Right renal cortex interstitium (tissue), 3 donors: ENCODE data around the gene DPF3. TPM values are rescaled to one million over a fixed set of nuclear protein-coding genes. Genes with fewer than 3 reads are reported as not detected.

ENCODE experiments used
- DNase-seq, 3 donors: peaks; one replicate each; pipeline ENCODE4 v3.0.0-alpha.2; 2013; ENCODE audit warnings: low read depth in 3 of 3, low spot score in 2 of 3
- polyA plus RNA-seq, 3 donors: library from polyadenylated mRNA; unstranded; fragments of 120-200 nt; gene quantifications; one replicate each; pipeline ENCODE4 v1.2.1, GENCODE V29; 2013; ENCODE audit not compliant: insufficient read length in 3 of 3

The DPF3 gene
- polyA plus RNA-seq, 3 donors, result 4.4 to 5.8 (median 4.7) TPM

GRCh38 chr14:72801836-72802587, 91.9 kb downstream of the DPF3 start:
- DNase-seq, result no peak

DNA sequence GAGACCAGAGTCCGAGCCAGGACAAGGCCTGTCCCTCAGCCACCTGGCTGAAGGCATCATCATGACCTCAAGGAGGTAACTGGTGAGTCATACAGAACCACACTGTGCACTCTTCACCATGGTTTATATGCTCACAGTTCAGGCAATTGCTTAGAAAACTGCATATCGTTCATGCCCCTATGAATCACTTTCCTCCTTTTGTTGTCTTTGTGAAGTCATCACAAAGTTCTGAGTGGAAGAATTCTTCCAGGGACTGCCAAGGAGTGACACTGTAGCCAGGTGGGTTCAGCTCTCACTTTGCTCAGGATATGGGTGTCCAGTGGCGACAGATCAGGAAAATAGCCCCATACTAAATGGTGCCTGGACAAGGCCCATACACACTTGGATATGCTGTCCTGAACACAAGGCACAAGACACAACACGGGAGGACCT, 92.5 kb downstream of the DPF3 start:
- DNase-seq, result no peak

DNA sequence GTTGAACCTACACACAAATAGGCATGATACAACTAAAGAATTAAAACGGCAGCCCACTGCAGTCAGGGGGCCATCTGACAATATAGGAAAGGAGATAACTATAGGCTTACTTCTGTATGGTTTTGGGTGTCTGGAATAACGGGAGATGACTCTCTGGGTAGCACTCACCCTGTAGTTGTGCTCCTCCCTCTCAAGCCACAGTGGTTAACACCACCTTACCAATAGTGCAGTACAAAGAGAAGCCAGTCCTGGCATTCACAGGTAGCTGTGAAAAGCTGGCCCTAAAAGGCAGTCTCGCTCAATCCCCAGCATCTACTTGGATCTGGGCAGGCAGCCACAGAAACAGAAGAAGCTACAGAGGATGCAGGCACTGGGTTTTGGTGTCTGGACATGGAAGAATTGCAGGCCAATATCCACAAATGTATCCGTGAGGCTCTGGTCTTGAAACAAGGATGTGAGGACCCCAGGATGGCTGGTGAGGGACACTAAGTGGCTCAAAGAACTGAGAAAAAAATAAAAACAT, 93.0 kb downstream of the DPF3 start:
- DNase-seq, result no peak

- DNase-seq, result no peak
These were observed 93.6 kb downstream of the DPF3 start for GRCh38 chr14:72800296-72800695.

- no peak for DNase-seq
These were observed 97.0 kb downstream of the DPF3 start for GRCh38 chr14:72796935-72797334.

DNA sequence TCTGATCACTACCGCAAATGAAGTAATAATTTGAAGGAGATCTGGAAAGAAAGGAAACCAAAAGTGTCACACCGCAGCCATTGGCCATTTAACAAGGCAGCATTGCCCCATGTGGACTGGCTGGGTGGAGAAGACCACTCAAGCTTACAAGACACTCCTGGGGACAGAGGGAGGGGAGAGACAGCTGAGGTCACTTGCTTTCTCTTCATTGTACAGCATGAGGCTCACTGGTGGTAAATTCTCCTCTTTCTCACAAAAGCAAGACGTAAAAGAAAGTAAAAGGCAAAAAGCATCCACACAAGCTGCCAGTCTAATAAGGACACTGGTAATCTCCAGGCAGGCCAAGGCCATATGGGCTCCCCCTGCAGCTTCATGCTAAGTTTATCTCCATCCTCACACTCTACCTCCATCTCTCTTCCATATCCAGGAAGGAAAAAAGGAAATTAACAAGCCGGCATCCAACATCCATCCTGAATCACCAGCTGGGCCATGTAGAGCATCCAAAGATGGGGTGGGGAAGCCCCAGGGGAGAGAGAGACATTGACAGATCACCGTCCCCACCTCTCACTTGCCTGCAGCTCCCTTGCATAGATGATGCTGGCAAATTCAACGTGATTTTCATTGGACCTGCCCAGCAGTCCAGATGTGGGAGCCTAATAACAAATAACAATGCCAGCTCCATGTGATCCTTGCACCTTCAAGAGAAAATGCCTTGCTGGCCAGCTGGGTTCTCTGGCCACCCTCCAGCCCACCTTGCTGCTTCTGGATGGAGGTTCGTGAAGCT, 100.6 kb downstream of the DPF3 start:
- DNase-seq, result no peak

GRCh38 chr14:72792051-72792788, 101.7 kb downstream of the DPF3 start:
- DNase-seq, result no peak

DNA sequence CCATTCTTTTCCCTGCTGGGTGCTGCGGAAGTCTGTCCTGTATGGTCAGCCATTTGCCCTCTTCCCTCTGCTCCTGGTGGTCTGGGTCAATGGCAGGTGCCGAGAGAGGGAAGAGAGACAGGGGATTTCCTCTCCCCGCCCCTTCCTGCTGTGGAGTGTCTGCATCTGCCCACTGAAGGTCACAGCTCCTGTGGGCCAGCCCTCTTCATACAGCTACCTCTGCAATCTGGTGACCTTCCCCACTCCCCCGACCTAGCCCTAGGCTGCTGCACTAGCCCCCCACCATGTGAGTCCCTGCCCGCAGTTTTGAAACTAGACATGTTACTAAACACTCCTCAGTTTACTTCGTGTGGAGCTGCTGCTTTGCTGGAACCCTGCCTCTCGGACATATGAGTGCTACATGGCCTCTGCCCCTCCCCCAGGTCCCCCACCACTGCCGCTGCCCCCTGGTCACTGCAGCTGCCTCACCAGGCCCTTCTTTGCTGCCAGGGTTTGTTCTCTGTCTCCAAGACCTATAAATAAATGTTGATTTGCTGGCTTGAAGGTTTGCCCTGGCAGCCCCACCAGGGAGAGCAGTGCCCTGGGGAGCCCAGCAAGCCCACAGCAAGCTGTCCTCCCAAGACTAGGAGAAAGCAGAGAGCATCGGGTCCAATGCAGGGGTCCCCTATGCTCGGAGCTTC, 102.9 kb downstream of the DPF3 start:
- no peak for DNase-seq

- DNase-seq, result no peak
These were observed 104.8 kb downstream of the DPF3 start for GRCh38 chr14:72788972-72789728.

DNA sequence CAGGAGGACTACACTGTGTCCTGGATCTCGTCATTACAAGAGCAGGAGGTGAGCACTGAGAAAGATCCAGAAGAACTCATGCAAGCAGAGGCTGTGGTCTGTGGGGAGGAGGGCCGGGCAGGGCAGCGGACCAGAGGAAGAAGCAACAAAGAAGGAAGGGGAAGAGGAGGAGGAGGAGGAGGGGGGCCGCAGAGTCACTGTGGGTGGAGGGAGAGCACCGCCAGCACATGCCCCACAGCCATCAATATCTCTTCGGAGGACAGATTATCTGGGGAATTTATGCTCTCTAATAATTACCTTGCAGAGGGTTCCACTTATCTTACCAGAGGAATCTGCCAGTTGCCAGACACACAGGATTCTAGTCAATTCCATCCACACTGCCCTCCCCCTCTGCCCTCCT, 105.6 kb downstream of the DPF3 start:
- DNase-seq, result no peak

DNA sequence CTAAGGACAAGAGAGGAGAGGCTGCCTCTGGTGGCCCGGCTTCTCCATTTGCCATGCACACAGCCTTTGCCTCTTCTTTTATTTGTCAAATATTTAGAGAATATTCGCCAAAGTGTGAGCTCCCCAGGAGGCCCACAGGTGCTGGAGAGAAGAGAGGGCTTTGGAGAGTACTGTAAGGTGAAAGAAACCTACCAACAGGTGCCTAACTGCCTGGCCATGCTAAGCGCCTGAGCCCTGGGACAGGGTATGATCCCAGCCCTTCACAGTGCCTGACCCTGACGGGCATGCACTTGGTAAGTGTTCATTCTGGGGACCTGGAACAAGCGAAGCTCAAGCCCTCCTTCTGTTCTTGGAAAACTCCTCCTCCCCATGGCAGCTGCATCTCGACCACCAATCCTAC, 106.1 kb downstream of the DPF3 start:
- DNase-seq, result no peak

DNA sequence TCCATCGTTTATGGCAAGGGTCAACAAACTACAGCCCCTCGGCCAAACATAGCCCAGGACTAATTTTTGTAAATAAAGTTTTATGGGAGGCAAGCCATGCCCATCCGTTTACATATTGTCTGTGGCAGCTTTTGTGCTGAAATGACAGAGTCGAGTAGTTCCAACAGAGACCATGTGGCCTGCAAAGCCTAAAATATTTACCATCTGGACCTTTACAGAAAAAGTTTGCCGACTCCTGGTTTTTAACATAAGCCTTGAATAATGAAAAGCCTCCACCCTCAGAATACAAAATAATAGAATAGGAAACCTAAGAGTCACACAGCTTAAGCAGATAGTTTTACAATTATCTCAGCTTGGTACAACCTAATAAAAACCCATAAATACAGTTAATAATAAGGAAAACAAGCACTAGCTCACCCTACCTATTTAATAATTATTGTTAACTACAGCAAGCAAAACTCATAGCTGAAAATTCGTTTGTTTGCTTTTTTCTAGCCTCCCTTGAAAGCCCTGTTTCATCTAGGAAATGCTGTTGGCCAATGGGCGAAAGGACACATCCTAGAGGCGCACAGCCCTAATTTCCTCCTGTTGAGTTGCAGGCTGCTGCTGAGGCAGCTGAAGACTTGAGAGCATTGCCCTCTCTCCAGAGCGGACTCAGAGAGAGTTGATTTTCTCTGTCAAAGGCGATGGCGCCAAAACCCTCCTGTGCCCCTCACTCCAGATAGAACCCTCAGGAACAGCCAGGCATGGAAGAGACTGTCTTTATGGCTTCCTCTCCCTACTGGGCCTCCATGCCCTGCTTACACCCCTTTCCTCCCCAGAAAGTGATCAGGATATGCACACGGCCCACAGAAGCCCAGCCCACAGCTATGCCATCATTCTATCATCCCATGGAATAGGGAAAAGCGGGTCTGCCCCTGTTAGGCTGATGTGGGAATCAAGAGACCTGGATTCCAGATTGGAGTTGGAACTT, 107.2 kb downstream of the DPF3 start:
- DNase-seq, result no peak

DNA sequence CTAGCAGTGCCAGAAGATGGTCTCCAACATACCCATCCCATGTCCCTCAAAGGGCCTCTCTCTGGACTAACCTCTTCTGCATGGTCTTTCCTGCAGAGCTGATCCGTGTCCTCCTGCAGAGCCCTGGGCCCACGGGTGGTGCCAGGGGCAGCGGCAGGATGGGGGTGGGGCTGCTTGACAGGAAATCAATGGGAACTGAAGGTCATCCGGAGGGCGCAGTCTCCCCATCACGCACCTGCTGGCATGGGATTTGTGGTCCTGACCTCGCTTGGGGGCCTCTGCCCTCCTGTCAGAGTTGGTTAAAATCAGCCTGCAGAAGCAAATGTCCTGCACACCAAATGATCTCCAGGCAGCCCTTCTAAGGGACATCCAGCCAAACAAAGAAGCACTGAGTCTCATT, 110.2 kb downstream of the DPF3 start:
- DNase-seq, result no peak

GRCh38 chr14:72782817-72783216, 111.1 kb downstream of the DPF3 start:
- DNase-seq, result no peak

DNA sequence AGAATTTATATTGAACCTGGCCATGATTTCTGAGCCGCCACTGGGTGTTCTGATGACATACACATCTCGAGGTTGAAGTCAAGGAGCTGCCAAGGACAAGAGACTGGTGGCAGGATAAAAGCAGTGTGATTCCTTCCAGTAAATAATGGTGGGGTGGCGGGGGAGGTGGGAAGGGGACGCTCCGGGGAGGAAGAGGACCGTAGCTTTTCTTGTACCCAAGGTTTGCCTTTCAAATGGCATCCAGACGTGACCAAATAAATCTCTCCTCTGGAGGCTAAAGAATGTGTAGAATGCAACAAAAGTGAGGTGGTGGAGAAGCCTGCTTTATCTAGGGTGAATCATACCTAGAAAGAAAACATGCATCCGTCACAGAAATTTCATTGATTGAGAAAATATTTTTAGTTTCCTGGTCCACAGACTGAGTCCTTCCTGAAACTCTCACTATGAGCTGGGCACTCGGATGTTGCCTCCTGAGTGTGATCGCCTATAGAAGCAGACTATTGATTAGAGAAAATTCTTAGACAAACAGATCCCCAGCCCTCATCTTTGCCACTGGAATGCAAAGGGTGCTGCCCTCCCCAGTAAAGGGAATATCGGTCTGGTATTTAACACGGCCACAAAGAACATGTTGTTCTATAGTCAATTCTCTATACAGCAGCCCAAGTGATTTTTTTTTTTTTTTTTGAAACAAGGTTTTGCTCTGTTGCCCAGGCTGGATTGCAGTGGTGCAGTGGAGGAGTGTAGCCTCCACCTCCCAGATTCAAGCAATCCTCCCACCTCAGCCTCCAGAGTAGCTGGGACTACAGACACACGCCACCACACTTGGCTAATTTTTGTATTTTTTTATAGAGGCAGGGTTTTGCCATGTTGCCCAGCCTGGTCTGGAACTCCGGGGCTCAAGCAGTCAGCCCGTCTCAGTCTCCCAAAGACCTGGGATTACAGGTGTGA, 112.1 kb downstream of the DPF3 start:
- DNase-seq, result no peak

- DNase-seq, result no peak
These were observed 113.2 kb downstream of the DPF3 start for GRCh38 chr14:72780751-72781150.

GRCh38 chr14:72779679-72780078, 114.2 kb downstream of the DPF3 start:
- no peak for DNase-seq

GRCh38 chr14:72777636-72778035, 116.3 kb downstream of the DPF3 start:
- no peak for DNase-seq
